ENCODE data around the gene SLC25A45. TPM values are rescaled to one million over a fixed set of nuclear protein-coding genes. Genes with fewer than 3 reads are reported as not detected.

The SLC25A45 gene, protein sequence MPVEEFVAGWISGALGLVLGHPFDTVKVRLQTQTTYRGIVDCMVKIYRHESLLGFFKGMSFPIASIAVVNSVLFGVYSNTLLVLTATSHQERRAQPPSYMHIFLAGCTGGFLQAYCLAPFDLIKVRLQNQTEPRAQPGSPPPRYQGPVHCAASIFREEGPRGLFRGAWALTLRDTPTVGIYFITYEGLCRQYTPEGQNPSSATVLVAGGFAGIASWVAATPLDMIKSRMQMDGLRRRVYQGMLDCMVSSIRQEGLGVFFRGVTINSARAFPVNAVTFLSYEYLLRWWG
- 1.4 and 1.9 TPM in 2 replicates for total RNA-seq (2014; rRNA removed; shearing (Covaris generic))
- 2.0 and 2.8 TPM in 2 replicates for polyA plus RNA-seq (2015; cell fraction: cytosol; rRNA removed)
- 6.7 and 11.5 TPM in 2 replicates for polyA plus RNA-seq (2015; cell fraction: nucleus; rRNA removed)

- DNase-seq (ENCODE audit: low read depth): peak; percentile 100
Observed at GRCh38 chr11:65382033-65382803, at the start of gene SLC25A45. Gene SLC25A45 (minus strand): TSS chr11:65382646. CDS start chr11:65381951, 695 bp downstream.

- DNase-seq (ENCODE audit: low read depth): no peak
Observed at GRCh38 chr11:65431451-65432099, 49.1 kb upstream of the SLC25A45 start.

- no peak for DNase-seq (ENCODE audit: low read depth)
Observed at GRCh38 chr11:65430406-65431217, 48.2 kb upstream of the SLC25A45 start.

DNA sequence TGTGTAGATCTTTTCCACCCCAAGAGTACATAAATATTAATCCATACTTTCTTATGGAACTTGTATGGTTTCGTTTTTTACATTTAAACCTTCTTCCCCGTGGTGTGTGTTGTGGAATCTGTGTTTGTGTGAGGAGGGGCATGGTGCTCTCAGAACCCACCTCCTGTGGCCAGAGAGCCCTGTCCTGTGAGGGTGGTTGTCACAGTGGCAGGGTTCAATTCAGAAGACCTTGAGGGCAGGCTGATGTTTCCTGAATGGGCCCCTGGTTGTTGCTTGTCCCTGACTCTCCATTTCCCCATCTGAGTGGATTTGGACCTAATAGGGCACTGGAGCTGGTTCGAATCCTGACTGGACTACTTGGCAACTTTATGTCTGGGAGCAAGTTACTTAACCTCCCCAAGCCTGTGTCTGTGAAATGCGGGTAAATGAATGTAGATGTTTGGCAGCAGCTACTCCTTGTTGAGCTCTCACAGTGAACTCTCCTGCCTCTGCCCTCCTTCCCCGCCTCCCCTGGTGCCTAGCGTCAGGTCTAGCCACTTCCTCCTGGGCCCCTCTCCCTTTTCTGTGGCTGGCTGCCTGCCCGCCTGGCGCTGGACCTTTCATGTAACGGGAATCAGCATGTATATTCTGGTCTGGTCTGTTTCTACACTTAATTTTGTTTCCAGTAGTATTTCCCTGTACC, 47.4 kb upstream of the SLC25A45 start:
- DNase-seq (ENCODE audit: low read depth): peak; percentile 82

DNA sequence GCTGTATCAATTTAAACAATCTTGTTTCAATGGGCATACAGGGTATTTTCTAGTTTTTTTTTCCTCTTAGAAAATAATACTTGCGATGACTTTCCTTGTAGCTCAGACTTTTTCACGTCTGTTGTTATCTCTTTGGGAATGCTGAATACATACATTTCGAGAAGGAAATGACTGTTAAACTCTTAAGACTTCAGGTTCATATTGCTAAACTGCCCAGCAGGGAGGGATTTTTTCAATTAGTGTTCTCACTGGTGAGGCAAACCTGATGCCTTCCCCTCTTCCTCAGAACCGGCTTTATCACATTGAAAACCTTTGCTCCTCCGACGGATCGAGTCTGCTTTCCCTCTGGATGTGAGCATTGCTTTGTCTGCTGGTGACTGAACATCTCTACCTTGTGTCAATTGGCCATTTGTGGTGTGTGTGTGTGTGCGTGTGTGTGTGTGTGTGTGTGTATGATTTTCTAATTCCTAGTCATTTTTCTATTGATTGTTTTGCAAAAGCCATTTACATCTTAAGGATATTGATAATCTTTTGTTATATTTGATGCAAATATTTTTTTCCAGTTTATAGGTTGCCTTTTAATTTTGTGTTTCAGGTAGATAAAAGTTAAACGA, 46.7 kb upstream of the SLC25A45 start:
- peak; percentile 78 for DNase-seq (ENCODE audit: low read depth)

DNA sequence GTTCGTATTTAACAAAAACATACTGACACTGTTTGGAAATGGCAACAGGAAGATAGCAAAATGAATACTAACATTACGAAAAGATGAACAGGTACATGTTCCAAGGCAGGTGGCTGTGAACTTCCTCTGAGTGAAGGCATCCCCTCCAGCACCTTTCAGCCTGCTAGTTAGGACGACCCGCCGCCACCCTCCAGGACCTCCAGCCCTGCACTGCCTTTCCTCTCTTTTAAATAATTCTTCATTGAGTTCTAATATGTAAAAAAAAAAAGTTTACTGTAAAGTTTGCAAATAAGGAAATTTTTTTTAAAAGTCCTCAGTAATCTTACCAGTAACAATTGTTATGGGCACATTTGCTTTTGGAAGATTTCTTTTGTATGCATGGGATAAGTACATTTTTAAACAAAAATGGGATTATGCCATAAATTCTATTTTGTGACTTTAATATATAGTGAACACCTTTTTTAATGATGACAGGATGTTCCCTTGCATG, 46.2 kb upstream of the SLC25A45 start:
- DNase-seq (ENCODE audit: low read depth): no peak

- DNase-seq (ENCODE audit: low read depth): peak; percentile 83
Observed at GRCh38 chr11:65427691-65428577, 45.5 kb upstream of the SLC25A45 start.

GRCh38 chr11:65426839-65427690, 44.6 kb upstream of the SLC25A45 start:
- peak; percentile 83 for DNase-seq (ENCODE audit: low read depth)

- peak; percentile 66 for DNase-seq (ENCODE audit: low read depth)
Observed at GRCh38 chr11:65425971-65426838, 43.8 kb upstream of the SLC25A45 start.

DNA sequence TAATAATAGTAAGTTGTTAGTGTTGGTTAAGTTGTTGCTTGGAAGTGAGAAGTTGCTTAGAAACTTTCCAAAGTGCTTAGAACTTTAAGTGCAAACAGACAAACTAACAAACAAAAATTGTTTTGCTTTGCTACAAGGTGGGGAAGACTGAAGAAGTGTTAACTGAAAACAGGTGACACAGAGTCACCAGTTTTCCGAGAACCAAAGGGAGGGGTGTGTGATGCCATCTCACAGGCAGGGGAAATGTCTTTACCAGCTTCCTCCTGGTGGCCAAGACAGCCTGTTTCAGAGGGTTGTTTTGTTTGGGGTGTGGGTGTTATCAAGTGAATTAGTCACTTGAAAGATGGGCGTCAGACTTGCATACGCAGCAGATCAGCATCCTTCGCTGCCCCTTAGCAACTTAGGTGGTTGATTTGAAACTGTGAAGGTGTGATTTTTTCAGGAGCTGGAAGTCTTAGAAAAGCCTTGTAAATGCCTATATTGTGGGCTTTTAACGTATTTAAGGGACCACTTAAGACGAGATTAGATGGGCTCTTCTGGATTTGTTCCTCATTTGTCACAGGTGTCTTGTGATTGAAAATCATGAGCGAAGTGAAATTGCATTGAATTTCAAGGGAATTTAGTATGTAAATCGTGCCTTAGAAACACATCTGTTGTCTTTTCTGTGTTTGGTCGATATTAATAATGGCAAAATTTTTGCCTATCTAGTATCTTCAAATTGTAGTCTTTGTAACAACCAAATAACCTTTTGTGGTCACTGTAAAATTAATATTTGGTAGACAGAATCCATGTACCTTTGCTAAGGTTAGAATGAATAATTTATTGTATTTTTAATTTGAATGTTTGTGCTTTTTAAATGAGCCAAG, 42.9 kb upstream of the SLC25A45 start:
- peak; percentile 76 for DNase-seq (ENCODE audit: low read depth)

- DNase-seq (ENCODE audit: low read depth): peak; percentile 63
Observed at GRCh38 chr11:65424205-65425104, 42.0 kb upstream of the SLC25A45 start.

DNA sequence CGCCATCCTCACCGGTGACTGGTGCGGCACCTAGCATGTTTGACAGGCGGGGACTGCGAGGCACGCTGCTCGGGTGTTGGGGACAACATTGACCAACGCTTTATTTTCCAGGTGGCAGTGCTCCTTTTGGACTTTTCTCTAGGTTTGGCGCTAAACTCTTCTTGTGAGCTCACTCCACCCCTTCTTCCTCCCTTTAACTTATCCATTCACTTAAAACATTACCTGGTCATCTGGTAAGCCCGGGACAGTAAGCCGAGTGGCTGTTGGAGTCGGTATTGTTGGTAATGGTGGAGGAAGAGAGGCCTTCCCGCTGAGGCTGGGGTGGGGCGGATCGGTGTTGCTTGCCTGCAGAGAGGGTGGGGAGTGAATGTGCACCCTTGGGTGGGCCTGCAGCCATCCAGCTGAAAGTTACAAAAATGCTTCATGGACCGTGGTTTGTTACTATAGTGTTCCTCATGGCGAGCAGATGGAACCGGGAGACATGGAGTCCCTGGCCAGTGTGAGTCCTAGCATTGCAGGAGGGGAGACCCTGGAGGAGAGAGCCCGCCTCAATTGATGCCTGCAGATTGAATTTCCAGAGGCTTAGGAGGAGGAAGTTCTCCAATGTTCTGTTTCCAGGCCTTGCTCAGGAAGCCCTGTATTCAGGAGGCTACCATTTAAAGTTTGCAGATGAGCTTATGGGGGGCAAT, 41.2 kb upstream of the SLC25A45 start:
- DNase-seq (ENCODE audit: low read depth): no peak

DNA sequence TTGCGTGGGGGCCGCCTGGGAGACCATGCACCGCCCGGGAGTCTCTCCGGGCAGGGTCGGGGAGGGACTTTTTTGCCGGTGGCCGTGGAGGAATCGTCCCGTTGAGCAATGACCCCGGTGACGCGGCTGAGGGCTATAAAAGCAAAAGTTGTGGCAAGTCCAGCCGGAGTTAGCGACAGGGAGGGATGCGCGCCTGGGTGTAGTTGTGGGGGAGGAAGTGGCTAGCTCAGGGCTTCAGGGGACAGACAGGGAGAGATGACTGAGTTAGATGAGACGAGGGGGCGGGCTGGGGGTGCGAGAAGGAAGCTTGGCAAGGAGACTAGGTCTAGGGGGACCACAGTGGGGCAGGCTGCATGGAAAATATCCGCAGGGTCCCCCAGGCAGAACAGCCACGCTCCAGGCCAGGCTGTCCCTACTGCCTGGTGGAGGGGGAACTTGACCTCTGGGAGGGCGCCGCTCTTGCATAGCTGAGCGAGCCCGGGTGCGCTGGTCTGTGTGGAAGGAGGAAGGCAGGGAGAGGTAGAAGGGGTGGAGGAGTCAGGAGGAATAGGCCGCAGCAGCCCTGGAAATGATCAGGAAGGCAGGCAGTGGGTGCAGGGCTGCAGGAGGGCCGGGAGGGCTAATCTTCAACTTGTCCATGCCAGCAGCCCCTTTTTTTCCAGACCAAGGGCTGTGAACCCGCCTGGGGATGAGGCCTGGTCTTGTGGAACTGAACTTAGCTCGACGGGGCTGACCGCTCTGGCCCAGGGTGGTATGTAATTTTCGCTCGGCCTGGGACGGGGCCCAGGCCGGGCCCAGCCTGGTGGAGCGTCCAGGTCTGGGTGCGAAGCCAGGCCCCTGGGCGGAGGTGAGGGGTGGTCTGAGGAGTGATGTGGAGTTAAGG, 40.4 kb upstream of the SLC25A45 start, which contains the start of gene NEAT1:
TSS of gene NEAT1 (plus strand) at position 166 of the 883 bp plus-strand sequence.
- DNase-seq (ENCODE audit: low read depth): peak; percentile 89

Measured in HT1080 (cell line).